A673 (cell line): ENCODE measurements around the gene TEN1. TPM values are rescaled to one million over a fixed set of nuclear protein-coding genes. Genes with fewer than 3 reads are reported as not detected.

Experiments
- BruUV-seq: library from RNA; stranded (reverse); fragments of 400-500 nt; replicated peaks from 2 replicates; lab custom pipeline; 2021; lab: Mats Ljungman, UMichigan
- CTCF ChIA-PET: fragments of 300-600 bp; sonication (Branson Sonifier 250); formaldehyde crosslinking; loops from one replicate; lab custom pipeline; 2022; ENCODE audit warnings: antibody characterized with exemption; lab: Charles Lee
- POLR2A ChIA-PET: fragments of 300-600 bp; sonication (Branson Sonifier 250); formaldehyde crosslinking; loops from one replicate; lab custom pipeline; 2022; ENCODE audit warnings: antibody characterized with exemption; ENCODE audit not compliant: low non-redundant PET; lab: Charles Lee
- DNase-seq: peaks from one replicate; pipeline ENCODE4 v3.0.0-alpha.2; 2015; ENCODE audit warnings: low spot score
- H3K27ac ChIP-seq: fragments of 200-600 bp; sonication (generic); 2 replicates; pipeline ENCODE4 v1.5.1; 2016; ENCODE audit warnings: mixed run types, low read depth, mild to moderate bottlenecking, mixed read lengths, antibody characterized with exemption, low read length; ENCODE audit not compliant: poor library complexity, severe bottlenecking
- H3K27me3 ChIP-seq: fragments of 200-600 bp; sonication (generic); replicated peaks from 2 replicates; pipeline ENCODE4 v1.6.1; 2017; ENCODE audit warnings: mixed run types, low read depth, mild to moderate bottlenecking, mixed read lengths, antibody characterized with exemption, low read length; ENCODE audit not compliant: insufficient read depth, poor library complexity
- H3K36me3 ChIP-seq: fragments of 200-600 bp; sonication (generic); 2 replicates; pipeline ENCODE4 v1.6.1; 2016; ENCODE audit warnings: mixed run types, mild to moderate bottlenecking, mixed read lengths, antibody characterized with exemption, low read length; ENCODE audit not compliant: insufficient read depth, poor library complexity, severe bottlenecking
- H3K4me1 ChIP-seq: fragments of 200-600 bp; sonication (generic); 2 replicates; pipeline ENCODE4 v1.6.1; 2017; ENCODE audit warnings: mixed run types, mild to moderate bottlenecking, mixed read lengths, antibody characterized with exemption, low read length; ENCODE audit not compliant: insufficient read depth, poor library complexity, severe bottlenecking
- H3K4me3 ChIP-seq: fragments of 200-600 bp; sonication (generic); 2 replicates; pipeline ENCODE4 v1.5.1; 2016; ENCODE audit warnings: low read depth, mixed run types, mild to moderate bottlenecking, mixed read lengths, low read length; ENCODE audit not compliant: poor library complexity, severe bottlenecking
- H3K9me3 ChIP-seq: fragments of 200-600 bp; sonication (generic); 2 replicates; pipeline ENCODE4 v1.6.1; 2016; ENCODE audit warnings: mixed run types, low read depth, mild to moderate bottlenecking, mixed read lengths, antibody characterized with exemption, low read length; ENCODE audit not compliant: poor library complexity, severe bottlenecking
- CTCF ChIP-seq: fragments of 300-800, 200-600 bp; sonication (generic); conservative IDR thresholded peaks from 2 replicates; pipeline ENCODE4 v1.5.1; 2017; ENCODE audit warnings: low read depth, mild to moderate bottlenecking, antibody characterized with exemption, low read length, moderate library complexity, mixed read lengths
- EZH2 ChIP-seq: fragments of 200-600 bp; sonication (generic); IDR thresholded peaks from 2 replicates; pipeline ENCODE4 v1.6.1; 2017; ENCODE audit warnings: borderline replicate concordance, low read depth, mild to moderate bottlenecking, mixed read lengths, antibody characterized with exemption, low read length; ENCODE audit not compliant: poor library complexity, severe bottlenecking
- intact Hi-C: fragments of 100-400 bp; cut with micrococcal nuclease; formaldehyde crosslinking; loops from one replicate; pipeline ENCODE4 v1.10.0; 2022; ENCODE audit not compliant: unreplicated experiment
- total RNA-seq: library from RNA; stranded (reverse); gene quantifications from 2 replicates; pipeline ENCODE4 v1.2.3, GENCODE V29; 2021

TEN1 gene
- total RNA-seq, 1 experiment from 2014 or later: 16.2 TPM

DNA sequence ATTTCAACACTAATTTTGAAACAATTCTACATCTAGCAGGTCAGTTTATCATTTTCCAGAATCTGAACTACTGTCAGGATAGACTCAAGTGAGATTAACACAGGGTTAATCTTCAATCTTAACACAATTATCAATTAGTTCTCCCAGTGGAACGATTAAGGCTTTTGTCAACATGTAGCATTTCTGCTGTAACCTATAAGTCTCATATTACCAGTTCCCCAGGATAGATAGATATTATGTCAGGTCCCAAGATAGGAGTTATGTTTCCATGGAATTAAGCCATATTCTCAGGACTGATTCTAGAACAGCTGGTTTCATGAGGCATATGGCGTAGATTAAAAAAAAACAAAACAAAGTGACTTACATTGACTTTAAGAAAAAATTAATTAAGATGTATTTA, 33.8 kb upstream of the TEN1 start:
- CTCF ChIA-PET: no interaction called here

GRCh38 chr17:75950421-75950820, 28.6 kb upstream of the TEN1 start:
- H3K36me3 ChIP-seq: peaks cover 56% of the 10 kb centered on the region

More for the DNA sequence above, 33.8 kb upstream of the TEN1 start:
- H3K27ac ChIP-seq: no peak overlapping the region
- POLR2A ChIA-PET: no interaction called here
- BruUV-seq: no TSS peak
- TF ChIP-seq CTCF (no peak), EZH2 (no peak)
- H3K27me3 ChIP-seq: no peaks in the 10 kb centered on the region
- peaks cover 27% of the 10 kb centered on the region for H3K36me3 ChIP-seq
- no peak for DNase-seq
- no peaks in the 10 kb centered on the region for H3K9me3 ChIP-seq
- no peak overlapping the region for H3K4me3 ChIP-seq
- intact Hi-C loops: no loop called here
- H3K4me1 ChIP-seq: peaks cover 11% of the 10 kb centered on the region

GRCh38 chr17:75950855-75951554, 28.0 kb upstream of the TEN1 start:
- H3K9me3 ChIP-seq: no peaks in the 10 kb centered on the region
- ChIA-PET CTCF (interaction anchor here (1.0 kb wide), 1 partner anchor 10 kb away, joined by 3 read pairs; the partner anchor contains the start of gene FBF1), POLR2A (no interaction called here)
- TF ChIP-seq EZH2: no peak
- TF ChIP-seq CTCF: no peak
- DNase-seq: no peak
- intact Hi-C loops: no loop called here
- H3K36me3 ChIP-seq: peaks cover 58% of the 10 kb centered on the region
- H3K27ac ChIP-seq: no peak overlapping the region
- H3K4me3 ChIP-seq: no peak overlapping the region
- no TSS peak for BruUV-seq
- H3K4me1 ChIP-seq: no peaks in the 10 kb centered on the region
- H3K27me3 ChIP-seq: no peaks in the 10 kb centered on the region

More at GRCh38 chr17:75950421-75950820, 28.6 kb upstream of the TEN1 start:
- intact Hi-C loops: no loop called here
- ChIA-PET CTCF (interaction anchor here (1.0 kb wide), 1 partner anchor 9 kb away, joined by 3 read pairs; the partner anchor contains the start of gene FBF1), POLR2A (no interaction called here)
- Histone ChIP-seq H3K27me3 (no peaks in the 10 kb centered on the region), H3K4me3 (no peak overlapping the region), H3K9me3 (no peaks in the 10 kb centered on the region), H3K4me1 (peaks cover 3% of the 10 kb centered on the region), H3K27ac (no peak overlapping the region)
- no TSS peak for BruUV-seq
- TF ChIP-seq CTCF (no peak), EZH2 (no peak)
- no peak for DNase-seq
